Prostate gland (tissue), 2 donors: ENCODE data around the gene ALKBH3.

ENCODE experiments used
- CTCF ChIP-seq, 4 experiments: fragments of 200-600 bp in 2 of 4; fragments of 450-650 bp in 2 of 4; sonication (generic) in 2 of 4; IDR thresholded peaks; 1 replicate in 3 of 4; 2 replicates in 1 of 4; pipeline ENCODE4 v1.5.1; 2016 to 2019; ENCODE audit warnings: antibody characterized with exemption in 4 of 4, mild to moderate bottlenecking in 2 of 4, moderate library complexity in 2 of 4
- POLR2A ChIP-seq: fragments of 450-650 bp; IDR thresholded peaks from one replicate; pipeline ENCODE4 v1.6.1; 2016; ENCODE audit warnings: antibody characterized with exemption, mild to moderate bottlenecking
- POLR2AphosphoS5 ChIP-seq: sonication (generic); formaldehyde crosslinking; IDR thresholded peaks from one replicate; pipeline ENCODE4 v1.6.1; 2017; ENCODE audit warnings: antibody characterized with exemption

GRCh38 chr11:43913829-43914380 lies 33.3 kb downstream of the ALKBH3 start:
- no peak for TF ChIP-seq CTCF (IDR thresholded peaks at IDR 0.05)
- no peak for TF ChIP-seq POLR2AphosphoS5
- TF ChIP-seq POLR2A: no peak
